Immature natural killer cell (primary cell): ENCODE data around the gene SLC45A3. TPM values are rescaled to one million over a fixed set of nuclear protein-coding genes. Genes with fewer than 3 reads are reported as not detected.

Experiments used
- DNase-seq, 3 donors: peaks; one replicate each; pipeline ENCODE4 v3.0.0; 2022; ENCODE audit warnings: mixed read lengths in 1 of 3
- H3K27ac Mint-ChIP-seq, 6 donors: one replicate each; pipeline ENCODE4 v1.8.0; 2020; ENCODE audit warnings: mixed read lengths in 6 of 6, mild to moderate bottlenecking in 5 of 6, inconsistent platforms in 4 of 6, moderate library complexity in 3 of 6
- H3K27me3 Mint-ChIP-seq, 3 donors: one replicate each; pipeline ENCODE4 v1.8.0; 2020 to 2021; ENCODE audit warnings: low read depth in 3 of 3, mild to moderate bottlenecking in 3 of 3, mixed read lengths in 3 of 3, moderate library complexity in 3 of 3, inconsistent platforms in 1 of 3
- H3K36me3 Mint-ChIP-seq, 3 donors: one replicate each; pipeline ENCODE4 v1.8.0; 2020; ENCODE audit warnings: mixed read lengths in 3 of 3, inconsistent platforms in 2 of 3, mild to moderate bottlenecking in 2 of 3
- H3K4me1 Mint-ChIP-seq, 2 donors: one replicate each; pipeline ENCODE4 v1.8.0; 2020; ENCODE audit warnings: inconsistent platforms in 2 of 2, mild to moderate bottlenecking in 2 of 2, mixed read lengths in 2 of 2, moderate library complexity in 1 of 2
- H3K4me3 Mint-ChIP-seq, 5 donors: one replicate each; pipeline ENCODE4 v1.8.0; 2020; ENCODE audit warnings: mild to moderate bottlenecking in 5 of 5, mixed read lengths in 5 of 5, inconsistent platforms in 3 of 5, moderate library complexity in 3 of 5
- H3K9me3 Mint-ChIP-seq, 6 donors: one replicate each; pipeline ENCODE4 v1.8.0; 2020; ENCODE audit warnings: mild to moderate bottlenecking in 6 of 6, mixed read lengths in 6 of 6, inconsistent platforms in 4 of 6, moderate library complexity in 3 of 6
- polyA plus RNA-seq, 3 donors: library from polyadenylated mRNA; unstranded; fragments of 300-500 nt; fragmentation: Illumina TruSeq; gene quantifications; one replicate each; pipeline ENCODE4 v1.2.3, GENCODE V29; 2021

The SLC45A3 gene
- polyA plus RNA-seq, 3 donors from 2014 or later, result not detected

- H3K27ac Mint-ChIP-seq, result peak overlapping the region in 1 of 6 donors; percentile 40
- peaks cover 5 to 15% of the 10 kb centered on the region in 2 donors for H3K4me1 Mint-ChIP-seq
- DNase-seq, result no peak
- H3K27me3 Mint-ChIP-seq, result peaks cover 0 to 1% (median 0%) of the 10 kb centered on the region in 3 donors
- peaks cover 10 to 13% (median 13%) of the 10 kb centered on the region in 3 donors for H3K36me3 Mint-ChIP-seq
- no peak overlapping the region for H3K4me3 Mint-ChIP-seq
- no peaks in the 10 kb centered on the region for H3K9me3 Mint-ChIP-seq
These were observed 30.1 kb upstream of the SLC45A3 start for GRCh38 chr1:205710201-205711062.

- H3K36me3 Mint-ChIP-seq, result peaks cover 7 to 10% (median 7%) of the 10 kb centered on the region in 3 donors
- H3K9me3 Mint-ChIP-seq, result no peaks in the 10 kb centered on the region
- H3K4me3 Mint-ChIP-seq, result no peak overlapping the region
- no peak for DNase-seq
- no peak overlapping the region for H3K27ac Mint-ChIP-seq
- H3K4me1 Mint-ChIP-seq, result peaks cover 4 to 15% of the 10 kb centered on the region in 2 donors
- peaks cover 0 to 1% (median 0%) of the 10 kb centered on the region in 3 donors for H3K27me3 Mint-ChIP-seq
These were observed 29.3 kb upstream of the SLC45A3 start for GRCh38 chr1:205709640-205710039.

GRCh38 chr1:205709059-205709398 lies 28.7 kb upstream of the SLC45A3 start:
- Mint-ChIP-seq H3K36me3 (peaks cover 5 to 10% (median 7%) of the 10 kb centered on the region in 3 donors), H3K4me3 (no peak overlapping the region), H3K4me1 (peaks cover 4 to 15% of the 10 kb centered on the region in 2 donors), H3K27ac (peak overlapping the region in 1 of 6 donors; percentile 41), H3K9me3 (no peaks in the 10 kb centered on the region), H3K27me3 (peaks cover 0 to 1% (median 0%) of the 10 kb centered on the region in 3 donors)
- no peak for DNase-seq

GRCh38 chr1:205706601-205707502 lies 26.5 kb upstream of the SLC45A3 start:
- no peaks in the 10 kb centered on the region for H3K9me3 Mint-ChIP-seq
- DNase-seq, result no peak
- H3K27ac Mint-ChIP-seq, result peak overlapping the region in 1 of 6 donors; percentile 40
- H3K27me3 Mint-ChIP-seq, result peaks cover 0 to 2% (median 0%) of the 10 kb centered on the region in 3 donors
- peaks cover 6 to 10% (median 10%) of the 10 kb centered on the region in 3 donors for H3K36me3 Mint-ChIP-seq
- H3K4me3 Mint-ChIP-seq, result no peak overlapping the region
- H3K4me1 Mint-ChIP-seq, result peaks cover 4 to 14% of the 10 kb centered on the region in 2 donors

GRCh38 chr1:205704903-205705302 lies 24.6 kb upstream of the SLC45A3 start:
- no peaks in the 10 kb centered on the region for H3K9me3 Mint-ChIP-seq
- H3K27me3 Mint-ChIP-seq, result peaks cover 0 to 2% (median 0%) of the 10 kb centered on the region in 3 donors
- peaks cover 8 to 11% (median 10%) of the 10 kb centered on the region in 3 donors for H3K36me3 Mint-ChIP-seq
- no peak overlapping the region for H3K27ac Mint-ChIP-seq
- DNase-seq, result no peak
- H3K4me1 Mint-ChIP-seq, result no peaks in the 10 kb centered on the region
- no peak overlapping the region for H3K4me3 Mint-ChIP-seq

- DNase-seq, result no peak
- Mint-ChIP-seq H3K27me3 (peaks cover 0 to 2% (median 1%) of the 10 kb centered on the region in 3 donors), H3K4me1 (no peaks in the 10 kb centered on the region), H3K4me3 (no peak overlapping the region), H3K9me3 (no peaks in the 10 kb centered on the region), H3K27ac (peak overlapping the region in 1 of 6 donors; percentile 25), H3K36me3 (peaks cover 4 to 20% (median 8%) of the 10 kb centered on the region in 3 donors)
These were observed 22.8 kb upstream of the SLC45A3 start for GRCh38 chr1:205703072-205703471.

GRCh38 chr1:205701891-205702290 lies 21.6 kb upstream of the SLC45A3 start:
- H3K36me3 Mint-ChIP-seq, result peaks cover 4 to 18% (median 7%) of the 10 kb centered on the region in 3 donors
- no peaks in the 10 kb centered on the region for H3K4me1 Mint-ChIP-seq
- no peak overlapping the region for H3K4me3 Mint-ChIP-seq
- peaks cover 0 to 3% (median 2%) of the 10 kb centered on the region in 3 donors for H3K27me3 Mint-ChIP-seq
- no peak overlapping the region for H3K27ac Mint-ChIP-seq
- DNase-seq, result no peak
- no peaks in the 10 kb centered on the region for H3K9me3 Mint-ChIP-seq

GRCh38 chr1:205701420-205701819 lies 21.1 kb upstream of the SLC45A3 start:
- H3K4me3 Mint-ChIP-seq, result no peak overlapping the region
- no peaks in the 10 kb centered on the region for H3K9me3 Mint-ChIP-seq
- H3K4me1 Mint-ChIP-seq, result no peaks in the 10 kb centered on the region
- peaks cover 0 to 3% (median 3%) of the 10 kb centered on the region in 3 donors for H3K27me3 Mint-ChIP-seq
- no peak for DNase-seq
- peaks cover 0 to 13% (median 3%) of the 10 kb centered on the region in 3 donors for H3K36me3 Mint-ChIP-seq
- H3K27ac Mint-ChIP-seq, result no peak overlapping the region

GRCh38 chr1:205700865-205701401 lies 20.6 kb upstream of the SLC45A3 start:
- peaks cover 0 to 7% (median 3%) of the 10 kb centered on the region in 3 donors for H3K27me3 Mint-ChIP-seq
- peaks cover 0 to 13% (median 3%) of the 10 kb centered on the region in 3 donors for H3K36me3 Mint-ChIP-seq
- H3K4me1 Mint-ChIP-seq, result no peaks in the 10 kb centered on the region
- no peaks in the 10 kb centered on the region for H3K9me3 Mint-ChIP-seq
- no peak overlapping the region for H3K27ac Mint-ChIP-seq
- H3K4me3 Mint-ChIP-seq, result no peak overlapping the region
- DNase-seq, result no peak

GRCh38 chr1:205699416-205699815 lies 19.1 kb upstream of the SLC45A3 start:
- peaks cover 0 to 13% (median 3%) of the 10 kb centered on the region in 3 donors for H3K36me3 Mint-ChIP-seq

GRCh38 chr1:205698921-205699320 lies 18.6 kb upstream of the SLC45A3 start:
- Mint-ChIP-seq H3K9me3 (no peaks in the 10 kb centered on the region), H3K4me3 (no peak overlapping the region), H3K36me3 (peaks cover 0 to 13% (median 3%) of the 10 kb centered on the region in 3 donors), H3K27me3 (peaks cover 2 to 7% (median 3%) of the 10 kb centered on the region in 3 donors), H3K4me1 (no peaks in the 10 kb centered on the region), H3K27ac (no peak overlapping the region)
- no peak for DNase-seq

More at GRCh38 chr1:205699416-205699815, 19.1 kb upstream of the SLC45A3 start:
- Mint-ChIP-seq H3K27ac (no peak overlapping the region), H3K4me3 (no peak overlapping the region), H3K27me3 (peaks cover 2 to 7% (median 3%) of the 10 kb centered on the region in 3 donors), H3K4me1 (no peaks in the 10 kb centered on the region), H3K9me3 (no peaks in the 10 kb centered on the region)
- DNase-seq, result no peak

GRCh38 chr1:205693421-205693991 lies 13.2 kb upstream of the SLC45A3 start:
- H3K27me3 Mint-ChIP-seq, result peaks cover 6 to 7% (median 7%) of the 10 kb centered on the region in 3 donors
- peaks cover 0 to 2% of the 10 kb centered on the region in 2 donors for H3K4me1 Mint-ChIP-seq
- H3K4me3 Mint-ChIP-seq, result no peak overlapping the region
- H3K36me3 Mint-ChIP-seq, result no peaks in the 10 kb centered on the region
- no peaks in the 10 kb centered on the region for H3K9me3 Mint-ChIP-seq
- DNase-seq, result no peak
- no peak overlapping the region for H3K27ac Mint-ChIP-seq

GRCh38 chr1:205692423-205692822 lies 12.1 kb upstream of the SLC45A3 start:
- Mint-ChIP-seq H3K27me3 (peaks cover 5 to 9% (median 6%) of the 10 kb centered on the region in 3 donors), H3K36me3 (no peaks in the 10 kb centered on the region), H3K9me3 (no peaks in the 10 kb centered on the region), H3K27ac (no peak overlapping the region), H3K4me1 (peaks cover 0 to 2% of the 10 kb centered on the region in 2 donors), H3K4me3 (no peak overlapping the region)
- DNase-seq, result no peak
